Heart left ventricle (tissue), 16 donors: ENCODE data around the gene TNS3. TPM values are rescaled to one million over a fixed set of nuclear protein-coding genes. Genes with fewer than 3 reads are reported as not detected.

Experiments used
- ATAC-seq, 4 donors: fragments of 200-7000 bp; cut with Tn5 transposase; one replicate each; pipeline ENCODE4 v1.9.1; 2020 to 2022; ENCODE audit warnings: moderate library complexity in 4 of 4, mild to moderate bottlenecking in 3 of 4, moderate number of reproducible peaks in 1 of 4
- DNase-seq, 5 donors: peaks; one replicate each; pipeline ENCODE4 v3.0.0-alpha.2; 2020
- H3K27ac ChIP-seq, 12 donors: fragments of 200-600 bp; sonication (generic) in 4 of 12; one replicate each; pipeline versions ENCODE4 v1.5.0 to v1.8.0; 2016 to 2022; ENCODE audit warnings: mild to moderate bottlenecking in 2 of 12
- H3K27me3 ChIP-seq, 9 donors: fragments of 200-600 bp; sonication (generic) in 2 of 9; one replicate each; pipeline versions ENCODE4 v1.5.1 to v1.8.0; 2016 to 2022; ENCODE audit warnings: mild to moderate bottlenecking in 3 of 9
- H3K36me3 ChIP-seq, 9 donors: fragments of 200-600 bp; sonication (generic) in 2 of 9; one replicate each; pipeline versions ENCODE4 v1.5.0 to v1.8.0; 2018 to 2022; ENCODE audit warnings: mild to moderate bottlenecking in 2 of 9
- H3K4me1 ChIP-seq, 12 donors: fragments of 200-600 bp; sonication (generic) in 4 of 12; one replicate each; pipeline versions ENCODE4 v1.5.0 to v1.8.0; 2016 to 2022; ENCODE audit warnings: mild to moderate bottlenecking in 3 of 12
- H3K4me3 ChIP-seq, 12 donors: fragments of 200-600 bp; sonication (generic) in 4 of 12; one replicate each; pipeline versions ENCODE4 v1.5.0 to v1.8.0; 2017 to 2022; ENCODE audit warnings: mild to moderate bottlenecking in 9 of 12, moderate library complexity in 4 of 12
- H3K9me3 ChIP-seq, 12 donors: fragments of 200-600 bp; sonication (generic) in 4 of 12; one replicate each; pipeline versions ENCODE4 v1.5.0 to v1.8.0; 2016 to 2022; ENCODE audit warnings: mild to moderate bottlenecking in 1 of 12
- CTCF ChIP-seq, 12 donors: fragments of 200-600 bp; sonication (generic) in 4 of 12; IDR thresholded peaks; one replicate each; pipeline versions ENCODE4 v1.5.0 to v1.8.0; 2018 to 2022; ENCODE audit warnings: antibody characterized with exemption in 12 of 12, mild to moderate bottlenecking in 5 of 12
- POLR2A ChIP-seq, 2 donors: fragments of 450-650 bp; IDR thresholded peaks; one replicate each; pipeline ENCODE4 v1.6.1; 2017; ENCODE audit warnings: antibody characterized with exemption in 2 of 2, mild to moderate bottlenecking in 2 of 2, moderate library complexity in 2 of 2
- WGBS, 4 donors: extraction: QIAGEN DNeasy Blood & Tissue Kit in 2 of 4; methylation state at CpG; one replicate each; pipeline versions ENCODE4 v1.1.5 to v1.1.7; 2013 to 2018; 5-methylcytosine and 5-hydroxymethylcytosine counted together
- intact Hi-C, 10 donors: fragments of 100-400 bp; cut with DNase I; formaldehyde crosslinking; loops; one replicate each; pipeline versions ENCODE4 v1.11.1 to v1.14.2; 2022
- polyA plus RNA-seq, 2 donors: library from polyadenylated mRNA; stranded (reverse); fragments of 200-250 nt; gene quantifications; one replicate each; pipeline ENCODE4 v1.2.3, GENCODE V29; 2013
- total RNA-seq, 9 donors: library from RNA; depleted of rRNA in 2 of 9; stranded (reverse); fragments of >200 nt in 2 of 9; fragmentation: NEBNext Ultra II Directional in 3 of 9; extraction: Animal tissue kit (Norgen Biotek cat#: 25700) in 3 of 9; gene quantifications; one replicate each; pipeline versions ENCODE4 v1.1.0 to v1.2.4, GENCODE V29; 2016 to 2023
- donor health status: ischemic (EF 13 %, LVEDD 7.1; RV severe dilation, severe dysfunction).
- donor health status: healthy with polysubstance abuse.
- donor health status: DM: no; HTN: yes; CAD: no.
- donor health status: DM: no; HTN: no; CAD: no.
- donor health status: ischemic (EF 25% LVEDD 6.9; RV normal size, moderate dysfunction).
- donor health status: ischemic (EF 25% LVEDD 5.7; RV mildly dilated, moderate dysfunction).
- donor health status: healthy.
- donor health status: DM: yes; HTN: yes; CAD: no.
- donor health status: ischemic (EF 35%, LVEDD 5.7; RV mildly dilated, moderate dysfunction).
- donor health status: nonischemic (EF 11% LVEDD 7.7; RV severe dilation, severe dysfunction).
- donor health status: DM: yes; HTN: yes; CAD: no.
- donor health status: PGD.
- donor health status: ischemic (EF 29% LVEDD 5.4; RV normal size, mild dysfunction).
- donor health status: nonischemic (EF 23%, LVEDD 6.1; RV moderate dilation, normal function).

TNS3 gene
- total and polyA plus RNA-seq, 11 donors: 10.1 to 116 (median 32.7) TPM

GRCh38 chr7:47572939-47573757, 8.8 kb downstream of the TNS3 start:
- no peak for ATAC-seq
- no peaks in the 10 kb centered on the region for H3K9me3 ChIP-seq
- no peak overlapping the region for H3K4me3 ChIP-seq
- intact Hi-C loops: loop anchor here in 5 of 10 donors (5.0 to 10.0 kb wide), 6 partner anchors 88 to 288 kb away; no protein-coding TSS in a partner anchor
- no peaks in the 10 kb centered on the region for H3K36me3 ChIP-seq
- H3K4me1 ChIP-seq: peaks cover 0 to 97% (median 58%) of the 10 kb centered on the region in 12 donors
- no peaks in the 10 kb centered on the region for H3K27me3 ChIP-seq
- peak overlapping the region in 7 of 12 donors; percentile 4 to 93 (median 26) for H3K27ac ChIP-seq
- TF ChIP-seq CTCF (IDR thresholded peaks at IDR 0.05): no peak
- no peak for TF ChIP-seq POLR2A (IDR thresholded peaks at IDR 0.05)
- DNase-seq: no peak
- WGBS, 4 donors: 90 to 93% (median 90%) methylated on average over 19 of the region's 19 CpGs

GRCh38 chr7:47572094-47572445, 9.8 kb downstream of the TNS3 start:
- peak; percentile 7 to 44 (median 29) for ATAC-seq
- peaks cover 0 to 90% (median 48%) of the 10 kb centered on the region in 12 donors for H3K4me1 ChIP-seq

GRCh38 chr7:47571331-47572093, 10.4 kb downstream of the TNS3 start:
- Histone ChIP-seq H3K27ac (peak overlapping the region; percentile 51 to 93 (median 82)), H3K9me3 (no peaks in the 10 kb centered on the region), H3K4me1 (peaks cover 0 to 85% (median 42%) of the 10 kb centered on the region in 12 donors), H3K27me3 (no peaks in the 10 kb centered on the region), H3K4me3 (peak overlapping the region in 9 of 12 donors; percentile 2 to 29 (median 16)), H3K36me3 (no peaks in the 10 kb centered on the region)
- intact Hi-C loops: loop anchor here in 5 of 10 donors (5.0 to 10.0 kb wide), 6 partner anchors 87 to 287 kb away; no protein-coding TSS in a partner anchor
- TF ChIP-seq CTCF (IDR thresholded peaks at IDR 0.05) (no peak), POLR2A (IDR thresholded peaks at IDR 0.05) (no peak)
- ATAC-seq: peak; percentile 49 to 83 (median 76)
- WGBS, 4 donors: 9 to 21% (median 14%) methylated on average over 15 to 24 of the region's 24 CpGs
- DNase-seq: peak; percentile 80 to 93 (median 90)

More at GRCh38 chr7:47572094-47572445, 9.8 kb downstream of the TNS3 start:
- TF ChIP-seq POLR2A (IDR thresholded peaks at IDR 0.05) (no peak), CTCF (IDR thresholded peaks at IDR 0.05) (peak in 3 of 12 donors; percentile 14 to 26 (median 19))
- 34 to 44% (median 40%) methylated on average over 11 to 14 of the region's 14 CpGs for WGBS, 4 donors
- H3K9me3 ChIP-seq: no peaks in the 10 kb centered on the region
- H3K36me3 ChIP-seq: no peaks in the 10 kb centered on the region
- H3K27ac ChIP-seq: peak overlapping the region; percentile 51 to 93 (median 82)
- intact Hi-C loops: loop anchor here in 5 of 10 donors (5.0 to 10.0 kb wide), 6 partner anchors 87 to 287 kb away; no protein-coding TSS in a partner anchor
- no peaks in the 10 kb centered on the region for H3K27me3 ChIP-seq
- peak overlapping the region in 7 of 12 donors; percentile 7 to 29 (median 17) for H3K4me3 ChIP-seq
- peak in 2 of 5 donors; percentile 56 to 62 for DNase-seq
